ENCODE data around the gene TEAD1. TPM values are rescaled to one million over a fixed set of nuclear protein-coding genes. Genes with fewer than 3 reads are reported as not detected.

Gene TEAD1
- polyA plus RNA-seq, 1 donor (not counting 4 experiments of a cell fraction or from before 2014, with no cell fraction given) = 32.7 TPM

- peaks cover 73% of the 10 kb centered on the region for H3K79me2 ChIP-seq (ENCODE audit: control insufficient read depth, insufficient read depth, low read length)
- H3K27ac ChIP-seq (ENCODE audit: control insufficient read depth, insufficient read depth, low read length) = peak overlapping the region; percentile 76
- H3K9ac ChIP-seq (ENCODE audit: control insufficient read depth, extremely low read depth, insufficient read depth, low read length) = peak overlapping the region; percentile 56
- no peak overlapping the region for H3K4me3 ChIP-seq (ENCODE audit: control insufficient read depth in 2 of 3, extremely low read depth in 1 of 3, insufficient read depth in 2 of 3, low read depth in 1 of 3, low read length in 3 of 3)
- H3K36me3 ChIP-seq (ENCODE audit: control insufficient read depth in 2 of 2, extremely low read depth in 1 of 2, insufficient read depth in 2 of 2, low read length in 2 of 2) = peaks cover 5 to 12% of the 10 kb centered on the region in 2 experiments
- FAIRE-seq (no peak), DNase-seq (ENCODE audit: low read depth, low spot score) (no peak)
- no peak for TF ChIP-seq EZH2 (IDR thresholded peaks at IDR 0.05; ENCODE audit: low read length)
- no peak for TF ChIP-seq CTCF (optimal IDR thresholded peaks at IDR 0.05 in 1 of 3, IDR thresholded peaks at IDR 0.05 in 1 of 3, conservative IDR thresholded peaks at IDR 0.05 in 1 of 3; ENCODE audit: extremely low read depth in 1 of 3, insufficient read depth in 2 of 3, low read length in 3 of 3)
- dilution Hi-C loops (cut with MboI; ENCODE audit: extremely low pct_ligation_motif_present, low sequenced_read_pairs) = no loop called here
- H3K4me1 ChIP-seq (ENCODE audit: control insufficient read depth, extremely low read depth, insufficient read depth, low read length) = peaks cover 42% of the 10 kb centered on the region
- no peaks in the 10 kb centered on the region for H3K27me3 ChIP-seq (ENCODE audit: control insufficient read depth, extremely low read depth, insufficient read depth, low read length)
- H2AFZ ChIP-seq (ENCODE audit: control insufficient read depth, low read length) = no peak overlapping the region
- no peaks in the 10 kb centered on the region for H4K20me1 ChIP-seq (ENCODE audit: control insufficient read depth, extremely low read depth, insufficient read depth, low read length)
- peak overlapping the region; percentile 52 for H3K4me2 ChIP-seq (ENCODE audit: control insufficient read depth, extremely low read depth, insufficient read depth, low read depth, low read length)
- H3K9me1 ChIP-seq (ENCODE audit: control insufficient read depth, extremely low read depth, insufficient read depth, low read length) = peaks cover 2% of the 10 kb centered on the region
- H3K9me3 ChIP-seq (ENCODE audit: control insufficient read depth, low read depth, low read length) = no peaks in the 10 kb centered on the region
Observed at GRCh38 chr11:12768726-12769673, 94.8 kb downstream of the TEAD1 start.

DNA sequence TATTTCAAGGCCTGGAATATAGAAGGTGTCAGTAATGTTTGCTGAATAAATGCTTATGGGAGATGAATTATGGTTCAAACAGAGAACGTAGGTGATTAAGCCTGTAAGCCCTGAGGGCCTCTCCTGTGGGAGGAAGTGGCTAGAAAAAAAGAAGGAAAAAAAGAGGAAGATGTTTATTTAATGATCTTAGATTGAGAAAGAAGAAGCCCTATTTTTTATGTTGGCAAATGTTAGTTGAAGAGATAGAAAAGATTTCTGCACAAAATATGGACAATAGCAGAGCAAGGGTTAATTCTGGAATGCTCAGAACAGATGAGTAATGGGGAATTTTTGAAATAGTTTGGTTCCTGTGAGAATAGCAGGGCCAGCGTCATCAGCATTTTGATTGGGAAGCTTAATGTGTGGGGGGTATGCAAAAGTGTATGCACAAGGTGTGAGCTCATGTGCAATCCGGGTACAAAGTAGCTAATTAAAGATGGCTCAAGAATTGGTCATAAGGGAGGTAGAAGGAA is 95.7 kb downstream of the TEAD1 start:
- Histone ChIP-seq H4K20me1 (ENCODE audit: control insufficient read depth, extremely low read depth, insufficient read depth, low read length) (no peaks in the 10 kb centered on the region), H3K4me1 (ENCODE audit: control insufficient read depth, extremely low read depth, insufficient read depth, low read length) (peaks cover 42% of the 10 kb centered on the region)
- peak; percentile 34 for FAIRE-seq

More for the DNA sequence above, 95.7 kb downstream of the TEAD1 start:
- Histone ChIP-seq H3K9ac (ENCODE audit: control insufficient read depth, extremely low read depth, insufficient read depth, low read length) (peak overlapping the region; percentile 56), H3K9me1 (ENCODE audit: control insufficient read depth, extremely low read depth, insufficient read depth, low read length) (peaks cover 2% of the 10 kb centered on the region), H3K4me2 (ENCODE audit: control insufficient read depth, extremely low read depth, insufficient read depth, low read depth, low read length) (peak overlapping the region; percentile 53), H3K9me3 (ENCODE audit: control insufficient read depth, low read depth, low read length) (no peaks in the 10 kb centered on the region), H3K4me3 (ENCODE audit: control insufficient read depth in 2 of 3, extremely low read depth in 1 of 3, insufficient read depth in 2 of 3, low read depth in 1 of 3, low read length in 3 of 3) (no peak overlapping the region), H3K27ac (ENCODE audit: control insufficient read depth, insufficient read depth, low read length) (peak overlapping the region; percentile 76), H3K79me2 (ENCODE audit: control insufficient read depth, insufficient read depth, low read length) (peaks cover 78% of the 10 kb centered on the region), H3K27me3 (ENCODE audit: control insufficient read depth, extremely low read depth, insufficient read depth, low read length) (no peaks in the 10 kb centered on the region), H2AFZ (ENCODE audit: control insufficient read depth, low read length) (no peak overlapping the region), H3K36me3 (ENCODE audit: control insufficient read depth in 2 of 2, extremely low read depth in 1 of 2, insufficient read depth in 2 of 2, low read length in 2 of 2) (peaks cover 4% of the 10 kb centered on the region in 2 experiments)
- dilution Hi-C loops (cut with MboI; ENCODE audit: extremely low pct_ligation_motif_present, low sequenced_read_pairs) = no loop called here
- TF ChIP-seq CTCF (optimal IDR thresholded peaks at IDR 0.05 in 1 of 3, IDR thresholded peaks at IDR 0.05 in 1 of 3, conservative IDR thresholded peaks at IDR 0.05 in 1 of 3; ENCODE audit: extremely low read depth in 1 of 3, insufficient read depth in 2 of 3, low read length in 3 of 3) = no peak
- no peak for TF ChIP-seq EZH2 (IDR thresholded peaks at IDR 0.05; ENCODE audit: low read length)
- peak; percentile 41 for DNase-seq (ENCODE audit: low read depth, low spot score)
